AML-193 (cell line): ENCODE data around the gene NAPSA.

Experiments
- DNase-seq, 2 experiments: peaks; one replicate each; lab custom pipeline; 2025; lab: John Stamatoyannopoulos, UW

NAPSA gene

DNA sequence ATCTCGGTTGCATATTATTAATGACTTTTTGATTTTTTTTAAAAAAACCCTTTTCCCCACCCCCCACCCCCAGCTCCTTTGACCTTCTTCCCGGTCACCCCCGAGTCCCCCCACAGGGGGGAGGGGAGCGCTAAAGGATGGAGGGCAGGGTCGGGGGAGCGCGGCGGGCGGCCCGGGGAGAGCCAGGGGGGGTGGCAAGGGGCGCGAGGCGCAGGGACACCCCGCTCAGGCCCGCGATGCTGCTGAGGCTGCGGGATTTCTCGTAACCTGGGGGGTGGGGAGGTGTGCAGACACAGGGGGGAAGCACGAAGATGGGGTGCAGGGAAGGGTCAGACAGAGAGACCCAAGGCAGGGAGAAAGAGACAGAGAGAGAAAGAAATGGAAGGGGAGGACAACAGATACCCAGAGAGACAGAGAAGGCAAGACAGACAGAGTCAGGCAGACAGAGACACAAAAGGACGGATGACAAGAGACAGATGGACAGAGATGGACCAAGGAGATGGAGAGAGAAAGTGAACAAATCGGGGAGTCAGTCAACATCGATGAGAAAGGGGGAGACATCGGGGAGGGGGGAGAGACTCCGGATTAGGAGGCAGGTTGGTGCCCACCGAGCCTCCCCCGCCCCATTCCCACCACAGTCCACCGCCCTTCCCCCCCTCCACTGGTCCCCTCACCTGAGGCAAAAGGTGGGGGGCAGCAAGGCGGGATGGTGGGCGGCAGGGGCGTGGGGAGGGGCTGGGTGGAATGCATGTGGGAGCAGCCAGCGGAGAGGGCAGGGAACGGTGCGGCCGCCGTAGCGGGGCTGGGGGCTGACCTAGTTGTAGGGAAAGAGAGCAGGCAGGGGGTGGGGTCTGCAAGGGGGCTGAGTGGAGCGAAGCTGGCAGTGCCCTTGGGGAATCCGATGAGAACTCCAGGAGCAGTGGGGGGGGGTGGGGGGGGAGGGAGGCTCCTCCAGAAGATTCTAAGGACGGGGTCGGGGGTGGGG is 50.4 kb downstream of the NAPSA start:
- DNase-seq, result no peak

DNA sequence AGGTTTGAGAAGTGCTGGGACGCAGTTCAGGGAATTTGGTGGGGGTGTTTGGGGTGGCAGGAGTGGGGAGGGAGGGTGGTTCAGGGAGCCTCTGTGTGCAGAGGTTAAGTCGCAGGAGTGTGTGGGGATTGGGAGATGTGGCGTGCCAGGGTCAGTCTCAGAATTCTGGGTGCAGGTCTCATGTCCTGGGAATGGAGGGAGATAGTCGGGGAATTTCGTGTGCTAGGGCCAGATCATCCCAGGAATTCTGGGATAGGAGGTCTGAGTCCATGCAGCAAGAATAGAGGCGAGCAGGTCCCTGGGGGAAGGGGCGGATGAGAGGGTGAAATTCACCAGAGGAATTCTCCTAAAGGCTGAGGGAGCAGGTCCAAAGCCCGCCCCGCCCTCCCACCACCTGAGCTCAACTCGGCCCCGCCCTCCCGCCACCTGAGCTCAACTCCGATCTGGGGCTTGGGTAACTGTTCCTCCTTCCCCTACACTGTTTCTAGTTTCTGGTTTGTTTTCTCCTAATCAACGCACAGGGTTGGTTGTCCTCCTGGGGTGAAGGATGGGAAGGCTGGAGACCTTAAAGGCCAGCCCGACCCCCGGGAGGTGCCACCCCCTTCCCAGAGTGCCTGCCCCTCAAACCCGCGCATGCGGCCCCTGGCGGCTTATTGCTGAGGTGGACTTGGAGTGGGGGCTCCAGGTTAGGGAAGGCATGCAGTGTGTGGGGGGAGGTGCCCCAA is 51.5 kb downstream of the NAPSA start:
- DNase-seq, result no peak

DNA sequence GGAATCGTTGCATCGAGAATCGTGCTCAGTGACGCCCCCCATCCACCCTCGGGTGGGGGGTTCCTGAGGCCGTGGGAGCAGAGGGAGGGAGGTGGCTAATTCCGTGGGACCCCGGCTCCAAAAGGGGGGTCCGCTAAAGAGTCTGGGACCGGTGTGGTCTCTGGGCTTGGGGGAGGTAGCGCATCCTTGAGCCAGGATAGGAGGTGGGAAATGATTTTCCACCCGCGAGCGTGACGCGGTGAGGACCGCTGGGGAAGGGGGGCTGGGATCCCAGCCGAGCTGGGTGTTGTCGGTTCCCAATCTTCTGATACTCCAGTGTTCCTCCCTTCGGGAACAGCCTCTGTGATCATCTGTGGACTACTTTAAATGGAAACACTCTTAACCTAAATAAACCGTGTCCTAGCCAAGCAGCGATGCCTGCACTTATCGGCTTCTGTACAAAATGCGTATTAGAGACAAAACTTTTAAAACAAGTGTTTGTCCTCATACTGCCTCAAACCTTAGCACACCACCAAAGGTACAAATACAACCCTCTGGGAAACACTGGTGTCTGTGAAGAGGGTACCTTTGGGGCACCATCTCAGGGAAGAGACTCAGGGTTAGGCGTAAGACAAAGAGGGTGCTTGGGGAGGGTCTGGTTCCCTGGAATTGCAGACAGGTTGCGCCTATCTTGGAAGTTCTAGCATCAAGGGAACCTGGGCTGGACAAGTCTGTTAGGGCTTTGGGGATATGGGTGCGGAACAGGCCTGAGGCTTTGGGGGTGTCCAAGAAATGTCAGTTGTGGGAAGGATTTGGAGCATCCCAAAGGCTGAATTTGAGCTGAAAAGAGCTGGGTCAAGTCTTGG is 52.2 kb downstream of the NAPSA start:
- DNase-seq, result no peak

DNA sequence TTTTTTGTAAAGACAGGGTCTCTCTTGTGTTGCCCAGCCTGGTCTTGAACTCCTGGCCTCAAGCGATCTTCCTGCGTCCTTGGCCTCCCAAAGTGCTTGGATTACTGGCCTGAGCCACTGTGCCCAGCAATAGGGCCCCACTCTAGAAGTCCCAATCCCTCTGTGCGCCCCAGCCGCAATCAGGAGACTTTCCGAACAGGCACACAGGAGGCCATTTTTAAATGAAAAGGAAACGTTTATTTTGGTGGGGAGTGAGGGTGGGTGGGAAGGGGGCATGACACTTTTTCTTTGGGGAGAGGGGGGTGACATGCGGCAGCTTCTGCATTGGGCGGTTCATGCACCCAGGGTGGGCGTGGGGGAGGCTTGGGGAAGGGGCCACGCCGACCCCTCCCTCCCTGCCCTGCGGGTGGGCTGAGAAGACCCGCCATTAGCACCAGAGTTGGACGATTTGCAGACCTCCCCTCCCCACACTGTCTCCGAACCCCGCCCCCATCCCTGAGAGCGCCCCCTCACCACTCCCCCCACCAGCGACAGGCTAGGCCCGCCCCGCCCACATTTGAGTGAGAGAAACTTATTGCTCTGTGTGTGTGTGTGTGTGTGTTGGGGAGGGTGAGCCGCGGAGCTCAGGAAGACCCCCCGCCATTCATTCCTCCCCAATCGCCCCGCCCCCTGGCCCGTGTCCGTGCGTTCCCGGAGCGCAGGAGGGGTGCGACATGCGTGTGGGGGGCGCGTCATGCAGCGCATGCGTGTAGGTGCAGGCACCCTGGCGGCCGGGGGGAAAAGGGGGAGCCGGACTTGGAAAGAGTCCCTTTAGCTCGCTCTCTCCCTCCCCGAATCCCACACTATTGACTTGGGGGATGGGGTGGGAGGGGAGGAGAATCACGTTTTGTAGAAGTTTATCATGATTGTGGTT is 53.5 kb downstream of the NAPSA start:
- DNase-seq, result no peak

DNA sequence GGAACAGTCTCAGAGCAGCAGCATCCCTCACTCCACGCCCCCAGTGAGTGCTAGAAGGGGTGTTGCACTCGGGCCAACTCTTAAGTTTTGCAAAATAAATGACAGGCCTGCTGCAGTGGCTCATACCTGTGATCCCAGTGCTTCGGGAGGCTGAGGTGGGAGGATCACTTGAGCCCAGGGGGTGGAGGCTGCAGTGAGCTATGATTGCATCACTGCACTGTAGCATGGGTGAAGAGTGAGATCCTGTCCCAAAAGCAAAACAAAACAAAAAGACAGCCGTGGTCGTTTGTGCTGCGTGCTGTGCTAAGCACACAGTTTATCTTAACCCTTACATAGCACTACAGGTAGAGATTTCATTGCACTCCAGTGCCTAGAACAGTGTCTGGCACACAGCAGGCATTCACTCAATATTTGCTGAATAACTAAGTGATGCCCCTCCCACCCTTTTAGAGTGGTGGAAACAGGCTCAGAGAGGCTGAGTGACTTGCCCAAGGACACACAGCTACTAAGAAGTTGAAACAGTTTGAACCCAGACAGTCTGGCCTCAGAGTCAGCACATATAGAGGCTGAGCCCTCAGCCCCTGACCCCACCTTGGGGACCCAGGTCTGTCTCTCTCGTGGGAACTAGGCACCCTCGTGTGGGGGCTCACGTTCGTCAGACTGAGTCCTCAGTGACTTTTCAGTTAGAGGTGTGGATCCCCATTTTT is 54.5 kb downstream of the NAPSA start:
- no peak for DNase-seq

DNA sequence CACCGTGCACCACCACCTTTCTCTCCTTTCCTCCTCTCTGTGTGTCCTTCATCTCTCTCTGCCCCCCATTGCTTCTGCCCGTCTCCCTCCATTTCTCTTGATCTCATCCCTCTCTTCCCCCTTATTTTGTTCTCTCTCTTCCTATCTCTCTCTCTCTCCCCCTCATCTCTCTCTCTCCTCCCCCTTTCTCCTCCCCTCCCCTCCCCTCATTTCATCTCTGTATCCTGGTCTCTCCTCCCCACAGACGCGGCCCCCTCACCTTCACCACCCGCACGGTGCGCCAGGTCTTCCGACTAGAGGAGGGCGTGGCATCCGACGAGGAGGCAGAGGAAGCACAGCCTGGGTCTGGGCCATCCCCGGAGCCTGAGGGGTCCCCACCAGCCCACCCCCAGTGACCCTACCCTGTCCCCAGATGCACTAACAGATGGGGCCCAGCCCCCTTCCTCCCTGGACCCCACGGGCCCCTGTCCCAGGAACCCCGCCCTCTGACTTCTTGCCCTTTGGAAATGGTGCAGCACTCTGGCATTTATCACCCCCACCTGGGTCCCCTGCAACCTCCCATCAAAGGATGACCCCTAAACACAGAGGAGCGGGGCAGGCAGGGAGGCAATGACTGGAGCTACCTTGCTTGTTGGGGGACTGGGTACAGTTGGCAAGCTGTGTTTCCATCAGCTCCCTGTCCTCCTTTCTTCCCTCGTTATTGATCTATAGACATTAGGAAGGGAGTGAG is 55.9 kb downstream of the NAPSA start:
- no peak for DNase-seq

DNA sequence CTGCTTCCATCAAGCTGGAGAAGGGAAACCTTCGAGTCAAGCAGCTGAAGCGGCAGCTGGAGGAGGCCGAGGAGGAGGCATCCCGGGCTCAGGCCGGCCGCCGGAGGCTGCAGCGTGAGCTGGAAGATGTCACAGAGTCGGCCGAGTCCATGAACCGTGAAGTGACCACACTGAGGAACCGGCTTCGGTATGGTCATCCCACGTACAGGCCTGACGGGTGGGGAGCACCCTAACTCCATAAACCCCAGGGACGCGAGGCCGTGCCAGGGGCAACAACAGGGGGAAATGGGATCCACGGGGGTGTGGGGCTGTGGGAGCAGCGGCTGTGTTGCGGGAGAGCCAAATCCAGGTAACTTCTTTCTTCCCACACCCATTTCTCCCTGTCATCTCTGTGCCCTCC is 56.4 kb downstream of the NAPSA start:
- no peak for DNase-seq
